Stimulated activated CD8-positive, alpha-beta memory T cell treated with anti-CD3 and anti-CD28 coated beads, Interleukin-7, amount 100 ng/mL, for 24 hours (primary cell): ENCODE data around the gene GRID1.
"Not testable (repeated sequence)": the region's sequence is repeated elsewhere in the genome, so short reads cannot be mapped to it uniquely, and the experiment has no call there.

Experiments
- DNase-seq: peaks from one replicate; pipeline ENCODE4 v3.0.0-alpha.2; 2020; ENCODE audit warnings: low read depth

The GRID1 gene

DNA sequence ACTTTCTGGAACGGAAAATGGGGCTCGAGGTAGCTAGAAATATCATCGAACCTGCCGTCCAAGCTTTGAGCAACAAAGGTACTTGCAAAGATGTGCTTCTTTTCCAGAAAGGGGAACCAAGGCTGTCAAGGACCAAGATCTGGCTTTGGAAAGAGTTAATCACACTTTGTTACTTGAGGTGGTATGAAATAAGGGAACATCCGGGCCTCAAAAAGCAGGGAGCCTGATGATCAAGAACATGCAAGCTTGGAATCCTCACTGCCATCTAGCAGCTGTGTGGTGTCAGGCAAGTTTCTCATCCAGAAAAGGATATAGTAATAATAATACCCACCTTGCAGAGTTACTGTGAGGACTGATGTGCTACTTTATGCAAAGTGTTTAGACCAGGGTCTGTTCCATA, 329.5 kb downstream of the GRID1 start:
- DNase-seq = no peak

DNA sequence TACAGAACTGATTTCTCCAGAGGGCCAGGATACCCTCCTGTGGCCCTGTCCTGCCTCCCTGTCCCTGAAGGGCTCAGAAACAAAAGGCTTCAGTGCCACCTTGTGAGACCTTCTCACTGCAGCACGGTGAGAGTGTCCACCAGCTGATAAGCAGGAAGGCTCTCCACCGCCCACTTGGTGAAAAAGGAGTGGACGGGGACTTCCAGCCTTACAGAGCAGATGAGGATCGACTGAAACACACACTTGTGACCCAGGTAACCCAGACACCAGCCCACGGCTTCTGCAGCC, 330.1 kb downstream of the GRID1 start:
- no peak for DNase-seq

DNA sequence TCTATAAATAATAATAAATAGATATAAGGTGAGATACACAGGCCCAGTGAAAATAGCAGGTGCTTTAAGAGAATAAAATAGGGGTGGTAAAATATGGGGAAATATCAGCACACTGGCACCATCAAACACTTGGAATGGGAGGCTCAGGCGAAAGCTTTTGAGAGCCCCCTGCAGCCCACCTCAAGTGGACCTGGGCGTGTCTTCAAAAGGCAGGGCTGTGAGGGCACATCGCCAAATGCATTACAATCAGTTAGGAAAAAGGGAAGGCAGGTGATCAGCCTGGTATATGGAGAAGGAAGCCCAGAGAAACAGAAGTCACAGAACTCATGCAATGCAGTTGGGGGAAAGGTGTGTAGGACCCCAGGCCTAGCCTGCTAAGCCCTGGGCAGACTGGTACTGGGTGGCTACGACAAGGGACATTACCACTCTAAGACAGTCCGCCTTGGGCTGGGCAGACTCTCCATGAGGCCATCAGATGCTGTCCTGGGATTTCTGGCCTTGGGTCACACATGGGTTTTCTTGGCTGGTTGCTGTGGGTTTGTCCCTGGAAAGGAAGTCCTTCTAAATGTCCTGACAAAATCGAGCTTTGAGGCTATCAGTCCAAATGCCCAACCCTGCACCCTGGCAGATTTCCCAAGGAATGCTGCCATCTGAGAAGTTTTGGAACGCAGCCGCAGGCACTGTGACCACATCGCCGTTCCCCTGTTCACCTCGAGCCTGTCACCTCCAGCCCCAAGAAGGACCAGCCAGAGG, 330.6 kb downstream of the GRID1 start:
- DNase-seq = no peak

- no peak for DNase-seq
Measured at GRCh38 chr10:86034710-86035109, 331.9 kb downstream of the GRID1 start.

DNA sequence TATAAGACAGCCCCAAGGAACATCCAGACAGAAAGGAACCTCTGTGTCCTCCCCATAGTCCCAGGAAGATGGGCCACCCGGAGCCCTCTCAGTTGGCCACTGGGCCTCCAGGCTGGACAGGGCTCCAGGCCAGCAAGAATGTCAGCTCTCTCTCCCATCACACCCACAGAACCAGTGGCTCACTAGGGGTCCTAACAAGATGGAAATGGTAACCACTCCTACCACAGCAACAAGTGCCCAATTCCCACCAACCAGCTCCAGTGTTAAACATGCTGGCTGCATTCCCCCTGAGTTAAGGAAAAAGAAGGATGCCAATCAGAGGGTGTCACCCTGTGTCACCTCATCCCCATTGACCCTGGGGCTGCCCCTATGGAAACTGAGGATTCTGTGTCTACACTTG, 333.0 kb downstream of the GRID1 start:
- DNase-seq = no peak

DNA sequence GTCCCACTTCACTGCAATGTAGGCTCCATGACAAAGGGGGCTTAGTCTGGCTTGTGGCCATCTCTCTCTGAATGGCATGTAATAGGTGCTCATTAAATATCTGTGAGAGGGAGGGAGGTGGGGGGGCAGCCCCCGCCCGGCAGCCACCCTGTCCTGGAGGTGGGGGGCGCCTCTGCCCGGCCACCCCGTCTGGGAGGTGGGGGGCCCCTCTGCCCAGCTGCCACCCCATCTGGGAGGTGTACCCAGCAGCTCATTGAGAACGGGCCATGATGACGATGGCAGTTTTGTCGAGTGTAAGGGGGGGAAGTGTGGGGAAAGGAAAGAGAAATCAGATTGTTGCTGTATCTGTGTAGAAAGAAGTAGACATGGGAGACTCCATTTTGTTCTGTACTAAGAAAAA, 334.5 kb downstream of the GRID1 start:
- DNase-seq = not testable (repeated sequence)

DNA sequence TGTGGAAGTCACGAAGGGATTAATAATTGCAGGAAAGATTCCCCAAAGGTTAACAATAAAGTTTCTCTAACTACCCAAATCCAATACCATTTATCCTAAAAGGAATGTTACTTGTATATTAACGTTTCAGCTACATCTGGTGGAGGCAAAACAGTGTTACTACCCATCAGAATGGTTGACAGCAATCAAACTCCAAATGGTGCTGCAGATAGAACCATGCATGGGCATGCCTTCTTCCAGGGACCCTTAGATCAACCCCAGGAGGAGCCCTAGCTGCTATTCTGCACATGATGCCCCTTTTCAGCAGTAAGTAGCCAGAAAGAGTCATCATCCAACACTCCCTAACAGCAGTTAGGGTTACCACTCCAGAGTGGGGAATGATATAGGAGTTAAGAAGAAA, 336.3 kb downstream of the GRID1 start:
- no peak for DNase-seq

DNA sequence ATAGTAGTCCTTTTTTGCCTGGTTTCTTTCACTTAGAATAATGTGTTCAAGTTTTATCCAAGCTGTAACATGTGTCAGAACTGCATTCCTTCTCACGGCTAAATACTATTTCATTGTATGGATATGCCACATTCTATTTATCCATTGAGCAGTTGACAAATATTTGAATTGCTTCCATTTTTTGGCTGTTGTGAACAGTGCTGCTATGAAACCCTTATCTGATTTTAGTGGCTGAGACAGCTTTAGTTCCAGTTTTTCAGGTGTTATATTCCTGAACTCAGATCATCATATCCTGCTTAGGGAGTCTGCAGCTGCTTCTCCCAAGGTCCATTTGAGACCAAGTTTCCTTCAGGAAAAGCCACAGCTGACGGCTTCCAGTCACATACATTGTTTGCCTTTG, 339.2 kb downstream of the GRID1 start:
- DNase-seq = no peak

- no peak for DNase-seq
Measured at GRCh38 chr10:86025509-86025908, 341.1 kb downstream of the GRID1 start.

DNA sequence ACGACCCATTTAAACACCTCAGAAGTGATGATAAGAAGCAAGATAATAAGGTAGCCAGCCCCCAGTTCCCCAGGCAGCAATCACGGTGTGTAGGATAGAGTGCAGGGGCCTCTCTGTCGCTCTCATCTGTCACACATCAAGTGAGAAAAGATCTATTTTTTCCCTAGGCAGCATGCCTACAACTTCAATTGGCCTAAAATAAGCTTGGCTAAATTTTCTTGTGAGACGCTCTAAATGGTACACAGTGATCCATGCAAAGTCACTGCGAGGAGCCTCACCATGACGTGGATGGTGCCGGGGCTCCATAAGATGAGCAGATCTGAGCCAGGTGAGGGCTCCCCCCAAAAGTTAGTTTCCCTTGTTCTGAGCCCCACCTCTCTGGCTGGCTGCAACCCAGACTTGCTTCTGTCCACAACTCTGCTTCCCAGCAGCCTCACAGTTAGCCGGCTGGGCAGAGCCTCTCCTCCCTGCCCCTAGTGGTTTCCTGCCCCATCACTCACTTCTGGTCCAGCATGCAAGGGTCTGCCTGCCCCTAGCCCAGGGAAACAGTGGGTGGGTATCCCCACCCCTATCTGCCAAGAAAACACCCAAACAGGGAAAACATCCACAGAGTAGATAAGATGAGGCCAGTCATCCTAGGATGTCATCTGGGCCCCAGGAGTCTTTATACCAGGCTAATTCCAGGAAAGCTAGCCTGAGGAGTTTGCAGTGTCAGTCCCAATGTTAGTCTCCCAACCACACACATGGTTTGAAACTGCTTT, 342.1 kb downstream of the GRID1 start:
- no peak for DNase-seq

DNA sequence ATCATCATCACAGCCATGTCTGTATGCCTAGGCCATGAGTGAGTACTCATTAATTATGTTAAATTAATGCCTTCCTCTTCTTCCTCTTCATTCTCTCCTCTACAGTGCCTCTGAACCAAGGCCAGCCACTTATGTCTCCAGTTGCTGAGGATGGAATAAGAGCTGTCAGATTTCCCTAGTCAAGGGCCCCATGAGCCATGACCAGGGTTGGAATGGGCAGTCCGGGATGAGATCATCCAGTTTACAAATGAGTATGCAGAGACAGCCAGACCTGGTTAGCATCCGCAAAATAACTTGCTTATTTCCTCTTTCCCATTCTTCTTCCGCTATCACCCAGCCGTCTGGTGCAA, 342.7 kb downstream of the GRID1 start:
- no peak for DNase-seq

GRCh38 chr10:86023336-86023735, 343.3 kb downstream of the GRID1 start:
- DNase-seq = no peak

GRCh38 chr10:86022906-86023305, 343.7 kb downstream of the GRID1 start:
- DNase-seq = no peak

GRCh38 chr10:86020134-86020533, 346.5 kb downstream of the GRID1 start:
- DNase-seq = no peak

DNA sequence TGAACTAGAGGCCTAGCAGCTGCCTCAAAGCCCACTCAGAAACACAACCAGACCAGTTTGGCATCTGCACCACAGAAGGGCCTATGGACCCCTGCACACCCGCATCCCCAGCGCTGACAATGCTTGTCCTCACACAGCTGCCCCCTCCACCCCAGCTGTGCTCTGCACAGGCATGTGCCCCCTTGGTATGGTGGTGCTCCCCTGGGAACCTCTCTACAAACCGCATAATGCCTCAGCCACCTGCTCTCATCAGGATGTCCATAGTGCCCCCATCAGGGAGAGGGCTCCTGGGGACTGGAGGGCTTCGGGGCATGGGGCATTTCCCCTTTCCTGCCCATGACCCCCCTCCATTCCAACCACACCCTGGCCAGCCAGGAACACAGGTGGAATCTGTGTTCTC, 347.5 kb downstream of the GRID1 start:
- no peak for DNase-seq

- DNase-seq = no peak
Measured at GRCh38 chr10:86018735-86019058, 347.9 kb downstream of the GRID1 start.

DNA sequence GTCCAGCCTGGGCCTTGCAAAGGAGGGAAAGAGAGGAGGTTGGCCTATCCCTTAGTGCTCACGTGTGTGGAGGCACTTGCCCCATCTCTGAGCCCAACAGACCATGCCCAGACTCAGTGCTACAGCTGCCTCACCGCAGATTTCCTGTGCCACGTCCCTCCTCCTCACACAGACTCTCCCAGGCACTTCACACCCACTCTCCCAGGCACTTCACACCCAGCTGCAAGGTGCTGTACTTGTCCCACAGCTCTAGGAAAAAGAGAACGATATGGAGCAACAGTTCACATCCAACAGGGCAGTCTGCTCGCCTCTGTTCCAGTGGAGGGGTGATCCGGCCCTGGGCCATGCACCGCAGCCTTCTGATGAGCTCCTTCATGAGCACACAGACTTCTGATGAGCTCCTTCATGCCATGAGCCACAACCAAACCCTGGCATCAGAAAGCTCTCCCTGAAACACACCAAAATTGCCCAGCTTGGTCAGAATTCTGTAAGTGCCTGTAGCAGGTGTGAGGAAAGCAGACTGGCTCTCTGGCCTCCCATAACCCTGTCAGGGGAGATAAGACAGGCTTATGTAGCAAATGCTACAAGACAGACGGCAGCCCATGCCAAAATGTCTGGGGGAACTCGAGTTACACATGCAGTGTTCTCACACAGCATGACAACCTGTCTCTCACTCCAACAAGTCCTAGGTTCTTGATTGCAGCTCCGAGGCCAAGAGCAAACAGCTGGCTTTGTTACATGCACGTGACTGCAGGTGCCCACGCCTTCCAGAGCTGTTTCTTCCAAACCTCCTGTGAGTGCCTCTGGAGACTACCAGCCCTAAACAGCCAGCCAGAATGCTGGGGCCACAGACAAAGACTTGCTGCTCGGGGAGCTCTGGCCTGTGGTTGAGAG, 348.5 kb downstream of the GRID1 start:
- DNase-seq = no peak

DNA sequence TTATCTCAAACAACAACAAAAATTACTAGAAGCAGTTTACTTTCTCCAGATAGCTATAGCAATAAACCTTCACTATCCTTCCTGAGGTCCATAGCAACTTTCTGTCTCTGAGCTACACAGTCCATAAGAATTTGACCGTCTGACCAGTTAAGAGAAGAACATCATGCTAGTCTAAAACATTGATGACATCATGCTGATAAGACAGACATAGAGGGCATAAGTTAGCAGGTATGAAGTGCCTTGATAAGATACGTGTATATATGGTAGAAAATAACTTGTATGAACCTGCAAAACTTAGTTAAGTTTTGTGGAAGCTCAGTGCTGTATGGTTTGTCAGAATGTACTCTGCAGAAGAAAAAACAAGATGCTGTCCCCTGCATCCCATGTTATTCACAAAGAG, 353.0 kb downstream of the GRID1 start:
- DNase-seq = no peak

- no peak for DNase-seq
Measured at GRCh38 chr10:86007171-86007570, 359.4 kb downstream of the GRID1 start.

DNA sequence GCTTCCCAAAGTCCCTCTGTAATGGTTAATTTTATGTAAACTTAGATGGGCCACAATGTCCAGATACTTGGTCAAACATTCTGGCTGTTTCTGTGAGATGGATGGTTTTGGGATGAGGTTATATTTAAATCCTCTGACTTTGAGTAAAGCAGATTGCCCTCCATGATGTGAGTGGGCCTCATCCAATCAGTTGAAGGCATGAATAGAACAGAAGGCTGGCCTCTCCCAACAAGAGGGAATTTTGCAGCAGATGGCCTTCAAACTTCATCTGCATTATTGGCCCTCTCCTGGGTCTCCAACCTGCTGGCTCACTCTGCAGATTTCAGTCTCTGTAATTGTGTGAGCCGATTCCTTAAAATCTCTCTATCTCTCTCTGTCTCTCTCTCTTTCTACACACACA, 362.3 kb downstream of the GRID1 start:
- DNase-seq = no peak

DNA sequence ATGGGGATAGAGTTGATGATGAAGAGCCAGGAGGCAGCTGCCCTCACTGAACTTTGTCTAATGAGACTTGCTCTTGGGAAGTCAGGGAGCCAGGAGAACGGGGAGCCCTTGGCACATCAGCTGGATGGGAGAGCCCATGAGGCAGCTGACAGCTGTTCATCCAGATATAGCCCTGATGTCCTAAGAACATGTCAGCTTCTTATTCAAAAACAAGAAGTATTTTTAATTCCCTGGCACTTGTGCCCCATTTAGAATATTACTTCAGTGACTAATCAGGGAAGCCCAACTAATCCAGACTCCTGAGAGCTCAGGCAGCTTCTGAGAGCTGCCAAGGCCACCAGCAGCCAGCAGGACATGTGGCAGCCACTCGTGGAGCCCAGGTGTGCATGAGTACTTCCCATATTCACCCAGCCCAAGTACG, 363.4 kb downstream of the GRID1 start:
- DNase-seq = no peak

DNA sequence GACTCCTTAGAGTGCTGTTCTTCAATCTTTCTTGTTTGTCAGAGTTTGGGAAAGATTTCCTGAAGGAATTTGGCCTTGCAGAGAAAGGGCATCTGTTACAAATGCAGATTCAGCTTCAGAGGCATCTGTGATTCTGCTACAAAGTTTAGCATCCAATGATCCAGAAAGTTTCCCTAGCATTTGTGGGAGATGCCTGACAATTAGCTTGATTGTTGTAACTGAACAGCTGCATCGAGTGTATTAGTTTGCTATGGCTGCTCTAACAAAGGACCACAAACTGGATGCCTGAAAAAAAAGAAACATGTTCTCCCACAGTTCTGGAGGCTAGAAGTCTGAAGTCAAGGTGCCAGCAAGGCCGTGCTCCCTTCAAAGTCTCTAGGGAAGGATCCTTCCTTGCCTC, 365.1 kb downstream of the GRID1 start:
- no peak for DNase-seq

GRCh38 chr10:85997544-85997943, 369.1 kb downstream of the GRID1 start:
- DNase-seq = no peak
